GM10266 (cell line): ENCODE measurements around the gene SH2D6.
"Not testable (repeated sequence)": the region's sequence is repeated elsewhere in the genome, so short reads cannot be mapped to it uniquely, and the experiment has no call there.

Source experiments
- DNase-seq: peaks from one replicate; pipeline ENCODE4 v3.0.0; 2012; ENCODE audit errors: extremely low spot score
- CTCF ChIP-seq: IDR thresholded peaks from 2 replicates; pipeline ENCODE4 v1.5.1; 2012; ENCODE audit warnings: mild to moderate bottlenecking, low read depth; ENCODE audit not compliant: control insufficient read depth, insufficient read depth; ENCODE audit errors: missing control alignments

The SH2D6 gene

GRCh38 chr2:85476624-85477023, 58.1 kb downstream of the SH2D6 start:
- no peak for TF ChIP-seq CTCF
- no peak for DNase-seq

GRCh38 chr2:85477884-85478283, 59.4 kb downstream of the SH2D6 start:
- TF ChIP-seq CTCF, result no peak
- no peak for DNase-seq

DNA sequence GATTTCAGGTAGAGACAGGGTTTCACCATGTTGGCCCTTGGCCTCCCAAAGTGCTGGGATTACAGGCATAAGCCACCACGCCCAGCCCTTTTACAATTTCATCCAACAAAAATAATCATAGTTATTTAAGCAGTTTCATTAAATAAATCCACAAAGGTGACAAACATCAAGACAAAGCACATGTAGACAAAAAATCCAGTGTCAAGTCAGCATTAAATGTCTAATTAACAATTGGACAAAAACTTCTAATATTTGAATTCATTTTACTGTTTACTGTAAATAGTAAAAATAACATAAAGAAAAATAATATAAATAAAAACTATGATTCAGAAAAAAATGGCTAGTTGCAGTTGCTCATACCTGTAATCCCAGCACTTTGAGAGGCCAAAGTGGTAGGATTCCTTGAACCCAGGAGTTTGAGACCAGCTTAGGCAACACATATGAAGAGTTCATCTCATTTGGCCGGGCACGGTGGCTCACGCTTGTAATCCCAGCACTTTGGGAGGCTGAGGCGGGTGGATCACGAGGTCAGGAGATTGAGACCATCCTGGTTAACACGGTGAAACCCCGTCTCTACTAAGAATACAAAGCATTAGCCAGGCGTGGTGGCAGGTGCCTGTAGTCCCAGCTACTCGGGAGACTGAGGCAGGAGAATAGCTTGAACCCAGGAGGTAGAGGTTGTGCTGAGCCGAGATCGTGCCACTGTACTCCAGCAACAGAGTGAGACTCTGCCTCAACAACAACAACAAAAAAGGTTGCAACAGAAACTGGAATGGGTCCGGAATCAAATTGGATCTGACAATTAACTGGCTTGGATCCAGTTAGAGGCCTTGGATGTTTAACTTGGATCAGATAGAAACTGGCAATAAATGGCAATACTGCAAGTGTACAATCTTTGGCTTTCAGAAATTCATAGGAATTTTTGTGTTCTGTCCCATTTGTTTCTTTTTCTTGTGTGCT, 63.6 kb downstream of the SH2D6 start:
- no peak for DNase-seq
- TF ChIP-seq CTCF, result no peak

DNA sequence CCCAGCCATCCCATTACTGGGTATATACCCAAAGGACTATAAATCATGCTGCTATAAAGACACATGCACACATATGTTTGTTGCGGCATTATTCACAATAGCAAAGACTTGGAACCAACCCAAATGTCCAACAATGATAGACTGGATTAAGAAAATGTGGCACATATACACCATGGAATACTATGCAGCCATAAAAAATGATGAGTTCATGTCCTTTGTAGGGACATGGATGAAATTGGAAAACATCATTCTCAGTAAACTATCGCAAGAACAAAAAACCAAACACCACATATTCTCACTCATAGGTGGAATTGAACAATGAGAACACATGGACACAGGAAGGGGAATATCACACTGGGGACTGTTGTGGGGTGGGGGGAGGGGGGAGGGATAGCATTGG, 66.1 kb downstream of the SH2D6 start:
- DNase-seq, result not testable (repeated sequence)

- no peak for TF ChIP-seq CTCF
- no peak for DNase-seq
Measured at GRCh38 chr2:85485815-85486214, 67.3 kb downstream of the SH2D6 start.
